ENCODE data around the gene GJB2. TPM values are rescaled to one million over a fixed set of nuclear protein-coding genes. Genes with fewer than 3 reads are reported as not detected.

Gene GJB2
- polyA plus RNA-seq (2013, experiment 1 of 2): 0.08 TPM
- 0.03 TPM for polyA plus RNA-seq (2013, experiment 2 of 2)

GRCh38 chr13:20192836-20193161 is at the start of gene GJB2:
Gene GJB2 (minus strand): TSS chr13:20192938. CDS start chr13:20189581, 3,357 bp downstream.
- H3K27me3 ChIP-seq (ENCODE audit: control insufficient read depth in 3 of 3, insufficient read depth in 3 of 3, low read depth in 1 of 3, low read length in 3 of 3): peaks cover 25 to 89% (median 68%) of the 10 kb centered on the region in 3 experiments
- peak within 1 kb of the TSS; percentile 89 for H2AFZ ChIP-seq (ENCODE audit: low read length)
- peak within 1 kb of the TSS; percentile 32 for H2BK5ac ChIP-seq (ENCODE audit: low read length)
- no CpG with 5 or more reads among the region's 39 CpGs for WGBS, 2 donors (ENCODE audit: extremely low coverage in 2 of 2, insufficient read length in 2 of 2, insufficient replicate concordance in 1 of 2)
- H3K79me1 ChIP-seq (ENCODE audit: low read depth, low read length): no peaks in the 10 kb centered on the region
- H3K9me3 ChIP-seq (replicated peaks in 1 of 2; ENCODE audit: control insufficient read depth in 2 of 2, insufficient read depth in 1 of 2, low read depth in 1 of 2, low read length in 2 of 2): peaks cover 2 to 3% of the 10 kb centered on the region in 2 donors
- no peak within 1 kb of the TSS for H3K27ac ChIP-seq (replicated peaks; ENCODE audit: low read length)
- peak within 1 kb of the TSS; percentile 68 for H3K23ac ChIP-seq (ENCODE audit: low read depth, low read length, poor library complexity)
- peak within 1 kb of the TSS; percentile 25 for H3K9ac ChIP-seq (ENCODE audit: low read depth, low read length, poor library complexity)
- H3K18ac ChIP-seq (ENCODE audit: low read length): peak within 1 kb of the TSS; percentile 2
- no peaks in the 10 kb centered on the region for H3K36me3 ChIP-seq (replicated peaks in 1 of 2; ENCODE audit: control insufficient read depth in 2 of 2, insufficient read depth in 2 of 2, low read length in 2 of 2)
- H3K4me1 ChIP-seq (ENCODE audit: control insufficient read depth in 2 of 2, insufficient read depth in 1 of 2, low read depth in 1 of 2, low read length in 2 of 2): peaks cover 3 to 6% of the 10 kb centered on the region in 2 donors
- H2BK12ac ChIP-seq (ENCODE audit: low read length): no peak within 1 kb of the TSS
- H2AK5ac ChIP-seq (ENCODE audit: low read depth, low read length): no peak within 1 kb of the TSS
- H2BK15ac ChIP-seq (ENCODE audit: low read length): peak within 1 kb of the TSS; percentile 52
- H3K4ac ChIP-seq (ENCODE audit: low read length): no peak within 1 kb of the TSS
- no peak within 1 kb of the TSS for H3K14ac ChIP-seq (ENCODE audit: low read length)
- H4K91ac ChIP-seq (ENCODE audit: low read depth, low read length, poor library complexity): no peak within 1 kb of the TSS
- peak within 1 kb of the TSS; percentile 96 for H3K4me2 ChIP-seq (ENCODE audit: insufficient read depth, low read length, poor library complexity, severe bottlenecking)
- H3K4me3 ChIP-seq (ENCODE audit: low read length in 2 of 2): peak within 1 kb of the TSS; percentile 27 to 74
- no peak for DNase-seq (ENCODE audit: low spot score)
- H2BK120ac ChIP-seq (ENCODE audit: low read depth, low read length): no peak within 1 kb of the TSS
- H4K8ac ChIP-seq (ENCODE audit: low read depth, low read length): no peak within 1 kb of the TSS

GRCh38 chr13:20241593-20241992 is 48.9 kb upstream of the GJB2 start:
- H2AK5ac ChIP-seq (ENCODE audit: low read depth, low read length): no peak overlapping the region
- no peak overlapping the region for H3K23ac ChIP-seq (ENCODE audit: low read depth, low read length, poor library complexity)
- no peak overlapping the region for H2BK12ac ChIP-seq (ENCODE audit: low read length)
- DNase-seq (ENCODE audit: low spot score): no peak
- no peaks in the 10 kb centered on the region for H3K4me1 ChIP-seq (ENCODE audit: control insufficient read depth in 2 of 2, insufficient read depth in 1 of 2, low read depth in 1 of 2, low read length in 2 of 2)
- H2BK120ac ChIP-seq (ENCODE audit: low read depth, low read length): no peak overlapping the region
- H2BK15ac ChIP-seq (ENCODE audit: low read length): no peak overlapping the region
- no peaks in the 10 kb centered on the region for H3K36me3 ChIP-seq (replicated peaks in 1 of 2; ENCODE audit: control insufficient read depth in 2 of 2, insufficient read depth in 2 of 2, low read length in 2 of 2)
- no peak overlapping the region for H4K91ac ChIP-seq (ENCODE audit: low read depth, low read length, poor library complexity)
- H4K8ac ChIP-seq (ENCODE audit: low read depth, low read length): no peak overlapping the region
- WGBS, 2 donors (ENCODE audit: extremely low coverage in 2 of 2, insufficient read length in 2 of 2, insufficient replicate concordance in 1 of 2): no CpG with 5 or more reads among the region's 2 CpGs
- H2BK5ac ChIP-seq (ENCODE audit: low read length): no peak overlapping the region
- no peak overlapping the region for H3K4me2 ChIP-seq (ENCODE audit: insufficient read depth, low read length, poor library complexity, severe bottlenecking)
- H2AFZ ChIP-seq (ENCODE audit: low read length): no peak overlapping the region
- no peak overlapping the region for H3K14ac ChIP-seq (ENCODE audit: low read length)
- no peaks in the 10 kb centered on the region for H3K9me3 ChIP-seq (replicated peaks in 1 of 2; ENCODE audit: control insufficient read depth in 2 of 2, insufficient read depth in 1 of 2, low read depth in 1 of 2, low read length in 2 of 2)
- no peak overlapping the region for H3K9ac ChIP-seq (ENCODE audit: low read depth, low read length, poor library complexity)
- no peak overlapping the region for H3K4me3 ChIP-seq (ENCODE audit: low read length in 2 of 2)
- no peak overlapping the region for H3K18ac ChIP-seq (ENCODE audit: low read length)
- no peak overlapping the region for H3K4ac ChIP-seq (ENCODE audit: low read length)
- no peaks in the 10 kb centered on the region for H3K79me1 ChIP-seq (ENCODE audit: low read depth, low read length)
- peaks cover 0 to 12% (median 0%) of the 10 kb centered on the region in 3 experiments for H3K27me3 ChIP-seq (ENCODE audit: control insufficient read depth in 3 of 3, insufficient read depth in 3 of 3, low read depth in 1 of 3, low read length in 3 of 3)
- H3K27ac ChIP-seq (replicated peaks; ENCODE audit: low read length): no peak overlapping the region

- H3K4me1 ChIP-seq (ENCODE audit: control insufficient read depth in 2 of 2, insufficient read depth in 1 of 2, low read depth in 1 of 2, low read length in 2 of 2): no peaks in the 10 kb centered on the region
Observed at GRCh38 chr13:20239748-20240147, 47.0 kb upstream of the GJB2 start.

GRCh38 chr13:20232556-20233277 is 40.0 kb upstream of the GJB2 start:
- Histone ChIP-seq H4K91ac (ENCODE audit: low read depth, low read length, poor library complexity) (no peak overlapping the region), H2BK120ac (ENCODE audit: low read depth, low read length) (no peak overlapping the region), H2BK15ac (ENCODE audit: low read length) (no peak overlapping the region), H3K4ac (ENCODE audit: low read length) (no peak overlapping the region), H3K23ac (ENCODE audit: low read depth, low read length, poor library complexity) (no peak overlapping the region), H2BK12ac (ENCODE audit: low read length) (no peak overlapping the region), H3K4me1 (ENCODE audit: control insufficient read depth in 2 of 2, insufficient read depth in 1 of 2, low read depth in 1 of 2, low read length in 2 of 2) (peaks cover 0 to 7% of the 10 kb centered on the region in 2 donors), H3K9me3 (replicated peaks in 1 of 2; ENCODE audit: control insufficient read depth in 2 of 2, insufficient read depth in 1 of 2, low read depth in 1 of 2, low read length in 2 of 2) (no peaks in the 10 kb centered on the region), H3K14ac (ENCODE audit: low read length) (peak overlapping the region; percentile 85), H3K27me3 (ENCODE audit: control insufficient read depth in 3 of 3, insufficient read depth in 3 of 3, low read depth in 1 of 3, low read length in 3 of 3) (peaks cover 16 to 56% (median 35%) of the 10 kb centered on the region in 3 experiments), H3K27ac (replicated peaks; ENCODE audit: low read length) (no peak overlapping the region), H3K36me3 (replicated peaks in 1 of 2; ENCODE audit: control insufficient read depth in 2 of 2, insufficient read depth in 2 of 2, low read length in 2 of 2) (no peaks in the 10 kb centered on the region), H3K9ac (ENCODE audit: low read depth, low read length, poor library complexity) (peak overlapping the region; percentile 35), H3K4me3 (ENCODE audit: low read length in 2 of 2) (peak overlapping the region in 1 of 2 donors; percentile 68), H2AK5ac (ENCODE audit: low read depth, low read length) (no peak overlapping the region), H4K8ac (ENCODE audit: low read depth, low read length) (no peak overlapping the region), H2AFZ (ENCODE audit: low read length) (peak overlapping the region; percentile 56), H2BK5ac (ENCODE audit: low read length) (no peak overlapping the region), H3K4me2 (ENCODE audit: insufficient read depth, low read length, poor library complexity, severe bottlenecking) (peak overlapping the region; percentile 68), H3K79me1 (ENCODE audit: low read depth, low read length) (no peaks in the 10 kb centered on the region), H3K18ac (ENCODE audit: low read length) (peak overlapping the region; percentile 62)
- no peak for DNase-seq (ENCODE audit: low spot score)
- no CpG with 5 or more reads among the region's 25 CpGs for WGBS, 2 donors (ENCODE audit: extremely low coverage in 2 of 2, insufficient read length in 2 of 2, insufficient replicate concordance in 1 of 2)

More at GRCh38 chr13:20239748-20240147, 47.0 kb upstream of the GJB2 start:
- peak overlapping the region; percentile 9 for H4K91ac ChIP-seq (ENCODE audit: low read depth, low read length, poor library complexity)
- no peak overlapping the region for H2BK120ac ChIP-seq (ENCODE audit: low read depth, low read length)
- no peak overlapping the region for H3K9ac ChIP-seq (ENCODE audit: low read depth, low read length, poor library complexity)
- no peak overlapping the region for H2BK15ac ChIP-seq (ENCODE audit: low read length)
- H2BK5ac ChIP-seq (ENCODE audit: low read length): peak overlapping the region; percentile 50
- no peaks in the 10 kb centered on the region for H3K79me1 ChIP-seq (ENCODE audit: low read depth, low read length)
- WGBS, 2 donors (ENCODE audit: extremely low coverage in 2 of 2, insufficient read length in 2 of 2, insufficient replicate concordance in 1 of 2): no CpG with 5 or more reads among the region's 6 CpGs
- H4K8ac ChIP-seq (ENCODE audit: low read depth, low read length): no peak overlapping the region
- no peak for DNase-seq (ENCODE audit: low spot score)
- H3K4ac ChIP-seq (ENCODE audit: low read length): no peak overlapping the region
- H3K27me3 ChIP-seq (ENCODE audit: control insufficient read depth in 3 of 3, insufficient read depth in 3 of 3, low read depth in 1 of 3, low read length in 3 of 3): peaks cover 0 to 17% (median 0%) of the 10 kb centered on the region in 3 experiments
- no peaks in the 10 kb centered on the region for H3K9me3 ChIP-seq (replicated peaks in 1 of 2; ENCODE audit: control insufficient read depth in 2 of 2, insufficient read depth in 1 of 2, low read depth in 1 of 2, low read length in 2 of 2)
- H3K18ac ChIP-seq (ENCODE audit: low read length): no peak overlapping the region
- no peaks in the 10 kb centered on the region for H3K36me3 ChIP-seq (replicated peaks in 1 of 2; ENCODE audit: control insufficient read depth in 2 of 2, insufficient read depth in 2 of 2, low read length in 2 of 2)
- no peak overlapping the region for H2AK5ac ChIP-seq (ENCODE audit: low read depth, low read length)
- H2AFZ ChIP-seq (ENCODE audit: low read length): no peak overlapping the region
- no peak overlapping the region for H3K4me3 ChIP-seq (ENCODE audit: low read length in 2 of 2)
- H3K14ac ChIP-seq (ENCODE audit: low read length): no peak overlapping the region
- peak overlapping the region; percentile 58 for H2BK12ac ChIP-seq (ENCODE audit: low read length)
- H3K27ac ChIP-seq (replicated peaks; ENCODE audit: low read length): no peak overlapping the region
- H3K23ac ChIP-seq (ENCODE audit: low read depth, low read length, poor library complexity): peak overlapping the region; percentile 18
- H3K4me2 ChIP-seq (ENCODE audit: insufficient read depth, low read length, poor library complexity, severe bottlenecking): no peak overlapping the region
